Measurements from ENCODE around the gene KDM5B.

- TF ChIP-seq YY1 (IDR thresholded peaks at IDR 0.05; ENCODE audit: insufficient read depth, insufficient read length) (no peak), ZNF274 (IDR thresholded peaks at IDR 0.05; ENCODE audit: low read depth, low read length) (no peak), SUZ12 (IDR thresholded peaks at IDR 0.05; ENCODE audit: extremely low read depth, insufficient read depth, insufficient read length) (no peak)
These were observed 46.2 kb downstream of the KDM5B start for GRCh38 chr1:202762019-202762418.

All from NT2/D1 (cell line).